ENCODE data around the gene TTC6.

The TTC6 gene

GRCh38 chr14:37586797-37587130, 8.7 kb upstream of the TTC6 start:
- H3K4me3 ChIP-seq (ENCODE audit: low read length) = no peak overlapping the region
- no peak for DNase-seq (ENCODE audit: low read depth)
- TF ChIP-seq CTCF (conservative IDR thresholded peaks at IDR 0.05; ENCODE audit: low read depth, low read length) = no peak

- no peak overlapping the region for H3K4me3 ChIP-seq (ENCODE audit: low read length)
- DNase-seq (ENCODE audit: low read depth) = no peak
- no peak for TF ChIP-seq CTCF (conservative IDR thresholded peaks at IDR 0.05; ENCODE audit: low read depth, low read length)
Observed at GRCh38 chr14:37587131-37587803, 8.2 kb upstream of the TTC6 start.

GRCh38 chr14:37587881-37588666, 7.4 kb upstream of the TTC6 start:
- DNase-seq (ENCODE audit: low read depth) = no peak

GRCh38 chr14:37588667-37588955, 6.8 kb upstream of the TTC6 start:
- H3K4me3 ChIP-seq (ENCODE audit: low read length) = no peak overlapping the region
- no peak for TF ChIP-seq CTCF (conservative IDR thresholded peaks at IDR 0.05; ENCODE audit: low read depth, low read length)

More at GRCh38 chr14:37587881-37588666, 7.4 kb upstream of the TTC6 start:
- H3K4me3 ChIP-seq (ENCODE audit: low read length) = no peak overlapping the region
- TF ChIP-seq CTCF (conservative IDR thresholded peaks at IDR 0.05; ENCODE audit: low read depth, low read length) = no peak

GRCh38 chr14:37588956-37589714, 6.3 kb upstream of the TTC6 start:
- DNase-seq (ENCODE audit: low read depth) = no peak
- no peak overlapping the region for H3K4me3 ChIP-seq (ENCODE audit: low read length)
- TF ChIP-seq CTCF (conservative IDR thresholded peaks at IDR 0.05; ENCODE audit: low read depth, low read length) = no peak

More at GRCh38 chr14:37588667-37588955, 6.8 kb upstream of the TTC6 start:
- DNase-seq (ENCODE audit: low read depth) = no peak

- TF ChIP-seq CTCF (conservative IDR thresholded peaks at IDR 0.05; ENCODE audit: low read depth, low read length) = no peak
- no peak overlapping the region for H3K4me3 ChIP-seq (ENCODE audit: low read length)
- no peak for DNase-seq (ENCODE audit: low read depth)
Observed at GRCh38 chr14:37589715-37590427, 5.6 kb upstream of the TTC6 start.

All from retinal pigment epithelial cell (primary cell).